ENCODE results near the gene KRT1. TPM values are rescaled to one million over a fixed set of nuclear protein-coding genes. Genes with fewer than 3 reads are reported as not detected.

KRT1 gene
- polyA plus RNA-seq, 1 donor from 2014 or later = not detected

- no peak overlapping the region for H3K4me3 ChIP-seq (ENCODE audit: low read length)
- H3K9me2 ChIP-seq (ENCODE audit: insufficient read depth, low read length) = no peaks in the 10 kb centered on the region
- no peak overlapping the region for H2AFZ ChIP-seq (ENCODE audit: low read depth, low read length)
- H3F3A ChIP-seq (ENCODE audit: insufficient read depth, low read length, poor library complexity, severe bottlenecking) = no peaks in the 10 kb centered on the region
- no peaks in the 10 kb centered on the region for H4K20me1 ChIP-seq (ENCODE audit: insufficient read depth)
- no peak overlapping the region for H3K4me2 ChIP-seq (ENCODE audit: low read length)
- no peak for TF ChIP-seq MXI1 (conservative IDR thresholded peaks at IDR 0.05; ENCODE audit: poor library complexity, severe bottlenecking)
- TF ChIP-seq EZH2 (IDR thresholded peaks at IDR 0.05; ENCODE audit: borderline replicate concordance, insufficient read depth, low read length, poor library complexity, severe bottlenecking) = no peak
- TF ChIP-seq REST (IDR thresholded peaks at IDR 0.05; ENCODE audit: borderline replicate concordance) = no peak
- no peak for TF ChIP-seq CTCF (IDR thresholded peaks at IDR 0.05; ENCODE audit: poor library complexity, severe bottlenecking)
- no peak for TF ChIP-seq EP300 (conservative IDR thresholded peaks at IDR 0.05; ENCODE audit: poor library complexity, severe bottlenecking)
- TF ChIP-seq SMC3 (conservative IDR thresholded peaks at IDR 0.05; ENCODE audit: poor library complexity) = no peak
- no peaks in the 10 kb centered on the region for H3K36me3 ChIP-seq (ENCODE audit: insufficient read depth, low read length)
- H3K9ac ChIP-seq (ENCODE audit: low read length) = no peak overlapping the region
- H3K27me3 ChIP-seq (ENCODE audit: insufficient read depth, low read depth, low read length) = peaks cover 33% of the 10 kb centered on the region
- no peaks in the 10 kb centered on the region for H3K9me3 ChIP-seq (ENCODE audit: low read length)
- H3K79me2 ChIP-seq (replicated peaks; ENCODE audit: insufficient read depth, low read length) = no peaks in the 10 kb centered on the region
- no peak overlapping the region for H3K27ac ChIP-seq (ENCODE audit: low read length)
Observed at GRCh38 chr12:52715416-52715815, 35.2 kb upstream of the KRT1 start.

- H3K27ac ChIP-seq (ENCODE audit: low read length) = no peak overlapping the region
- H4K20me1 ChIP-seq (ENCODE audit: insufficient read depth) = no peaks in the 10 kb centered on the region
- no peaks in the 10 kb centered on the region for H3K79me2 ChIP-seq (replicated peaks; ENCODE audit: insufficient read depth, low read length)
- TF ChIP-seq EP300 (conservative IDR thresholded peaks at IDR 0.05; ENCODE audit: poor library complexity, severe bottlenecking) (no peak), SMC3 (conservative IDR thresholded peaks at IDR 0.05; ENCODE audit: poor library complexity) (no peak), CTCF (IDR thresholded peaks at IDR 0.05; ENCODE audit: poor library complexity, severe bottlenecking) (no peak), RAD21 (conservative IDR thresholded peaks at IDR 0.05) (no peak), TAF1 (IDR thresholded peaks at IDR 0.05; ENCODE audit: low read depth) (no peak), MXI1 (conservative IDR thresholded peaks at IDR 0.05; ENCODE audit: poor library complexity, severe bottlenecking) (no peak)
- no peaks in the 10 kb centered on the region for H3K9me3 ChIP-seq (ENCODE audit: low read length)
- H3F3A ChIP-seq (ENCODE audit: insufficient read depth, low read length, poor library complexity, severe bottlenecking) = no peaks in the 10 kb centered on the region
- no peak overlapping the region for H3K9ac ChIP-seq (ENCODE audit: low read length)
- H3K4me3 ChIP-seq (ENCODE audit: low read length) = no peak overlapping the region
- H2AFZ ChIP-seq (ENCODE audit: low read depth, low read length) = no peak overlapping the region
- H3K27me3 ChIP-seq (ENCODE audit: insufficient read depth, low read depth, low read length) = peaks cover 33% of the 10 kb centered on the region
- no peaks in the 10 kb centered on the region for H3K9me2 ChIP-seq (ENCODE audit: insufficient read depth, low read length)
- no peak overlapping the region for H3K4me2 ChIP-seq (ENCODE audit: low read length)
- H3K36me3 ChIP-seq (ENCODE audit: insufficient read depth, low read length) = no peaks in the 10 kb centered on the region
Observed at GRCh38 chr12:52714887-52715281, 34.7 kb upstream of the KRT1 start.

Data from neural cell (in vitro differentiated cells).